ENCODE results near the gene PLCL2.

Gene PLCL2

GRCh38 chr3:17054301-17054981 lies 169.7 kb downstream of the PLCL2 start:
- DNase-seq (ENCODE audit: low spot score): no peak
- in situ Hi-C loops (cut with MboI; ENCODE audit: low pct_unique_long_range_greater_than_20kb, low sequenced_read_pairs, unreplicated experiment): no loop called here
- TF ChIP-seq, protein P1, sequence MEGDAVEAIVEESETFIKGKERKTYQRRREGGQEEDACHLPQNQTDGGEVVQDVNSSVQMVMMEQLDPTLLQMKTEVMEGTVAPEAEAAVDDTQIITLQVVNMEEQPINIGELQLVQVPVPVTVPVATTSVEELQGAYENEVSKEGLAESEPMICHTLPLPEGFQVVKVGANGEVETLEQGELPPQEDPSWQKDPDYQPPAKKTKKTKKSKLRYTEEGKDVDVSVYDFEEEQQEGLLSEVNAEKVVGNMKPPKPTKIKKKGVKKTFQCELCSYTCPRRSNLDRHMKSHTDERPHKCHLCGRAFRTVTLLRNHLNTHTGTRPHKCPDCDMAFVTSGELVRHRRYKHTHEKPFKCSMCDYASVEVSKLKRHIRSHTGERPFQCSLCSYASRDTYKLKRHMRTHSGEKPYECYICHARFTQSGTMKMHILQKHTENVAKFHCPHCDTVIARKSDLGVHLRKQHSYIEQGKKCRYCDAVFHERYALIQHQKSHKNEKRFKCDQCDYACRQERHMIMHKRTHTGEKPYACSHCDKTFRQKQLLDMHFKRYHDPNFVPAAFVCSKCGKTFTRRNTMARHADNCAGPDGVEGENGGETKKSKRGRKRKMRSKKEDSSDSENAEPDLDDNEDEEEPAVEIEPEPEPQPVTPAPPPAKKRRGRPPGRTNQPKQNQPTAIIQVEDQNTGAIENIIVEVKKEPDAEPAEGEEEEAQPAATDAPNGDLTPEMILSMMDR (IDR thresholded peaks at IDR 0.05; ENCODE audit: extremely low read depth, insufficient read depth, missing control alignments): no peak

GRCh38 chr3:17054982-17055343 lies 170.2 kb downstream of the PLCL2 start:
- in situ Hi-C loops (cut with MboI; ENCODE audit: low pct_unique_long_range_greater_than_20kb, low sequenced_read_pairs, unreplicated experiment): no loop called here
- DNase-seq (ENCODE audit: low spot score): no peak
- TF ChIP-seq, protein P1 (IDR thresholded peaks at IDR 0.05; ENCODE audit: extremely low read depth, insufficient read depth, missing control alignments): no peak

- in situ Hi-C loops (cut with MboI; ENCODE audit: low pct_unique_long_range_greater_than_20kb, low sequenced_read_pairs, unreplicated experiment): no loop called here
- TF ChIP-seq, protein P1 (IDR thresholded peaks at IDR 0.05; ENCODE audit: extremely low read depth, insufficient read depth, missing control alignments): no peak
- DNase-seq (ENCODE audit: low spot score): peak; percentile 44
These were observed 170.9 kb downstream of the PLCL2 start for GRCh38 chr3:17055374-17056276.

- TF ChIP-seq, protein P1 (IDR thresholded peaks at IDR 0.05; ENCODE audit: extremely low read depth, insufficient read depth, missing control alignments): no peak
- in situ Hi-C loops (cut with MboI; ENCODE audit: low pct_unique_long_range_greater_than_20kb, low sequenced_read_pairs, unreplicated experiment): no loop called here
- DNase-seq (ENCODE audit: low spot score): no peak
These were observed 172.6 kb downstream of the PLCL2 start for GRCh38 chr3:17057321-17057720.

- in situ Hi-C loops (cut with MboI; ENCODE audit: low pct_unique_long_range_greater_than_20kb, low sequenced_read_pairs, unreplicated experiment): no loop called here
- no peak for DNase-seq (ENCODE audit: low spot score)
- TF ChIP-seq, protein P1 (IDR thresholded peaks at IDR 0.05; ENCODE audit: extremely low read depth, insufficient read depth, missing control alignments): no peak
These were observed 175.3 kb downstream of the PLCL2 start for GRCh38 chr3:17059989-17060550.

DNA sequence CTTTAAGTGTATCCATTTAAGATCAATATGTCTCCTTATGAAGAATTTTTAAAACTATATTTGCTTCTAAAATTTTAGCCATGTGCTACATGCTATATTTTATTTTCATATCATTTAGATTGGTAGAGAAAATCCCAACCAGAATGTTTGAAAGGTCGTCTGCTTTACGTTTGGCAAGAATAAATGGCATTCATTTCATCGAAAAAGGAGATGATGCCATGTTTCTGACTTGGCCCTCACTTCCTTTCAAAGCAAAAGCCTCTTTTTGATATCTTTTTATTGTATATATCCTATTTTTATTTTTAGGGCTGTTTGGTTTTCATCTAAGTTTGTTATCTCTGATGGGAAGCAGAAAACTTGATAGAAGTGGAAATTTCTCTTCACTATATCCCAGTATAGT lies 176.2 kb downstream of the PLCL2 start:
- in situ Hi-C loops (cut with MboI; ENCODE audit: low pct_unique_long_range_greater_than_20kb, low sequenced_read_pairs, unreplicated experiment): no loop called here
- TF ChIP-seq, protein P1 (IDR thresholded peaks at IDR 0.05; ENCODE audit: extremely low read depth, insufficient read depth, missing control alignments): no peak
- DNase-seq (ENCODE audit: low spot score): no peak

Data from GM13977 (cell line).